Measurements from ENCODE around the gene SEPTIN14.

DNA sequence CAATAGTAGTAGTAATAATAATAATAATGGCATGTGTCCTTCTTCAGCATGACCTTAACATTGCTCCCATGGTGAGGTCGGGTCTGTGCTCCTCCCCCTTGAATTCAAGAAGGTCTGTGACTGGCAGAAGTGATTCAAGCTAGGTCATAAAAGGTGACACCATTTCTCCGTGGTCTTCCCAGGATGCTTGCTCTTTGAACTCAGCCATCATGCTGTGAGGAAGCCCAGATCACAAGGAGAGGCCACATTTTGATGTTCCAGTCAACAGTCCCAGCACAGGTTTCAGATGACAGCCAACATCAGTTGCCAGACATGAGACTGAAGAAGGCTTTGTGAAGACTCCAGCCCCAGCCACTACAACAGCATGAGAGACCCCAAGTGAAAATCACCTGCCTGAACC is 83.9 kb downstream of the SEPTIN14 start:
- no peak for TF ChIP-seq CTCF (IDR thresholded peaks at IDR 0.05; ENCODE audit: insufficient read depth, low read length, poor library complexity, severe bottlenecking)
- TF ChIP-seq EZH2phosphoT487 (conservative IDR thresholded peaks at IDR 0.05; ENCODE audit: low read length): no peak
